ENCODE results near the gene HAND1.

- TF ChIP-seq POLR2AphosphoS5 (IDR thresholded peaks at IDR 0.05) (no peak), CTCF (IDR thresholded peaks at IDR 0.05) (no peak), EP300 (IDR thresholded peaks at IDR 0.05) (no peak)
Observed at GRCh38 chr5:154442801-154443200, 35.2 kb downstream of the HAND1 start.

Measured in esophagus muscularis mucosa (tissue), 4 donors.